ENCODE data around the gene HS3ST5.
"Not testable (repeated sequence)": the region's sequence is repeated elsewhere in the genome, so short reads cannot be mapped to it uniquely, and the experiment has no call there.

HS3ST5 gene

DNA sequence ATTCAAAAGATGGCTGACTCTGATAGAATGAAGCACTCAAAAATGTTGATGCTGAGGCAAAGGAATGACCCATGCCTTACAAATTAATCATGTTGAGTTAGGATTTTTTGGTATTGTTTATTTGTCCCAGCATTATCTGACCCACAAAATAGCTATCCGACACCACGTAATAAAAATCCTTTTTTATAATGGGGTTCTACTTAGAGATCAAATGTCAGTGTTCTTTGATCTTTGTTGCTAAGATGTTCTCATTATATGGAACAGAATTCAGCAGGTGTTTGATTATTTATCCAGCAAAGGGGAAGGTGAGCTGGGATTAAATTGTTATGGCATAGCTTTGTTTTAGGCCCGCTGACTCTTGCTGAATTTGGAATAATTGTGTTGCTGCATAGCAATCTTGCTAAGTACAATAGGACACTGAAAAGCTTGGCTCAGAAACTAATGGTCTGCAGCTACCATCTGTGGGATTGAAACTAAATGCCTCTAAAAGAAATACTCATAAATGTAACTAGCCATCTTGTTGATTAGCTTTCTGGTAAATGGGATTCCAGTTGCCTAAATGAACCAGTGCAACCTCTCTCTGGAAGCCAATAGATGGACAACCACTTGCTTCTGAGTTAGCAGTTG lies 191.6 kb downstream of the HS3ST5 start:
- no peak for DNase-seq (ENCODE audit: low spot score)

DNA sequence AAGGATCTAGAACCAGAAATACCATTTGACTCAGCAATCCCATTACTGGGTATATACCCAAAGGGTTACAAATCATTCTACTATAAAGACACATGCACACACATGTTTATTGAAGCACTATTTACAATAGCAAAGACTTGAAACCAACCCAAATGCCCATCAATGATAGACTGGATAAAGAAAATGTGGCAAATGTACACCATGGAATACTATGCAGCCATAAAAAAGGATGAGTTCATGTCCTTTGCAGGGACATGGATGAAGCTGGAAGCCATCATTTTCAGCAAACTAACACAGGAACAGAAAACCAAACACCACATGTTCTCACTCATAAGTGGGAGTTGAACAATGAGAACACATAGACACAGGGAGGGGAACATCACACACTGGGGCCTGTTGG lies 193.6 kb downstream of the HS3ST5 start:
- DNase-seq (ENCODE audit: low spot score) = not testable (repeated sequence)

DNA sequence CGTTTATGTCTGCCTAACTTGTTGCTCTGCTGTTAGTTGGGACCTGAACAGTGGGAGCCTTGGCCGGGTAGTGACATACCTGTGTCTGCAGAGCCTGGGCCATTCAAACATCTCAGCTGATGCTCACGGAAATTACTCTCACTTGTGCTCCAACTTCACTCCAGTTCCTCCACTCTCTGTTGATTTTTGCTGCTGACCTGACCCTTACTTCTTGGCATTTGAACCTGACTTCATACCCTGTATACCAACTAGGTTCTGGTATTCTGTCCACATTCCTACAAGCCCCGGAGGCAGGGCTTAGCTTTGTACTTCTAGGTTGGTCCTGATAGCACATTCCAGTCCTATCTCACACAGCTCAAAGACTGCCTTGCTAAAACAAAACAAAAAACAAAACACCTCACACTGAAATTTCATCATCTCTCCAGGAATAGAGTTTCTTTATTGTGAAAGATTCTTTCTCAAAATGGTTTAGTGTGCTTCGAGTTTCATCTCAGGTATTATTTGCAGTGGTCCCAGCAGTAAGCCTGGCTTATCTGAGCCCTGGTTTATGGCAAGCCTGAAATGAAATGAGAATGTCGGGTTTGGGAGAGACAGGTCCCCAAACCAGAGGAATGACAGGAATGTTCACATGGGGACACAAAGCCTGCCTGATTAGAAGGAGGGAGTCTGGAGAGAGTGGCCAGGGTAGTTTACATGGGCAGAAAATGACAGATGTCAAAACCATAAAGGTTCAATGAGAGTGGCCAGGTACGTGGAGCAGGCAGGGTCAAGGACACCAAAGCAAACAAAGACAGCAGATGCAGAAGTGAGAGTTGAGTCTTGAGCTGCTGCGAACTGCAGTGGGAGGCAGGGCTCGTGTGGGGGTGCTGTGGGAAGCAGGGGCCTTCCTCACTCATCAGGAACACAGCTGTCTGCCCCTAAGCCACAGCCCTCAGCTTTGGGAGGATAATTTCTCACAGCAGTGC lies 197.7 kb downstream of the HS3ST5 start:
- DNase-seq (ENCODE audit: low spot score) = no peak

DNA sequence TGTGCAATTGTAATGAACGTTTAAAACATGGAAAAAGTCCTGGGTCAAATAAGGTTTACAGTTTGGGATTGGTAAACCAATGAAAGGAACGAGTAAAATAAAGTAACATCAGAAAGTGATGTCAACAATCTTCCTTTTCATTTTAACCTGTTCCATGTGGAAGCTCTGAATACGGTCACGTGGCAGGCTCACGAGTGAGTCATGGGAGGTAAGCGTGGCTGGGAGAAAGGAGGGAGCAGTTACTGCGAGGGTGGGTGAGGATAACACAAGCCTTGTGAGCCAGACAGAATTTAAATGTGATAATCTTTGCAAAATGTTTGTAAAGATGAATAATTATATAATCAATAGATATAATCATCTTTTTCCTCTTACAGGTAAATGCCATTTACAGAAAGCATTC lies 200.6 kb downstream of the HS3ST5 start:
- DNase-seq (ENCODE audit: low spot score) = peak; percentile 34

DNA sequence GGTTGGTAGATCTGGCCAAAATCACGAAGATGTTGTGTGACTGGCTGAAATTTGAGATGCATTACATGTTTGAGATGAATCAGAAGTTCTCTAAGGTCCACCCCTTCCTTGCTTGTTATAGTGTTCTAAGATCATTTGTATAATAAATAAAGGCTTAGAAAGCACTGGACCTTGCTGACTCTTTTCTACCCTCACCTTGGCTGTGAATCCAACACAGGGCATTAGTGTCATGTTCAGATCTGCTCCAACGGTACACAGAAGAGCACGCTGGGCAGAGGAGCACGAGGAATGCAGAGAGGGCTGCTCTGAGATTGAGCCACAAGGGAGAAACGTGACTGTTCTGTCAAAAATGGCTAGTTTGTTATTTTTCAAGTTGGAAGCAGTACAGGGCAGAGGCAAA lies 202.4 kb downstream of the HS3ST5 start:
- DNase-seq (ENCODE audit: low spot score) = no peak

DNA sequence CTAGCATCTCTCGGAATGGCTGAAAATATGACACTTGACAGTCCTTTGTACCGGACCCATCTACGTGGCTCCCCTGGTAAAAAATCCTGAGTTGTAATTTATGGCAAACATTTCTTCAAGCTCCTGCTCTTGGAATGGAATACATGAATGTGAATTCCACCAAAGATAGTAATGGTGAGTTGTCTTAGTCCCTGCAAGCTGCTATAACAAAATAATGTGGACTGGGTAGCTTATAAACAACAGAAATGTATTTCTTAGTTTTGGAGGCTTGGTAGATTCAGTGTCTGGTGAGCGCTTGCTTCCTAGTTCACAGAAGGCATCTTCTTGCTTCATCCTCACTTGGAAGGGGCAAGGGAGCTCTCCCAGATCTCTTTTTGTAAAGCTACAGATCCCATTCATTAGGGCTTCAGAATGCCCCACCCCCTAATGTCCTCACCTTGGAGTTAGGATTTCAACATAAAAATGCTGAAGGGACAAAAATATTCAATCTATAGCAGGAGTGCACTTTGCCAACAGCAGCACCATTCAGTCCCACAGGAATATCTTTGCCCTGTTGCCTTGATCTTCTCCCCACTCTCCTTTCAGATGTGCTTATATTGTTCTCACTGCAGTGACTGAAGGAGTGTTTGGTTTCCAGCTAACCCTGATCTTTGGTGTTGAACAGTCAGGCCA lies 204.1 kb downstream of the HS3ST5 start:
- no peak for DNase-seq (ENCODE audit: low spot score)

DNA sequence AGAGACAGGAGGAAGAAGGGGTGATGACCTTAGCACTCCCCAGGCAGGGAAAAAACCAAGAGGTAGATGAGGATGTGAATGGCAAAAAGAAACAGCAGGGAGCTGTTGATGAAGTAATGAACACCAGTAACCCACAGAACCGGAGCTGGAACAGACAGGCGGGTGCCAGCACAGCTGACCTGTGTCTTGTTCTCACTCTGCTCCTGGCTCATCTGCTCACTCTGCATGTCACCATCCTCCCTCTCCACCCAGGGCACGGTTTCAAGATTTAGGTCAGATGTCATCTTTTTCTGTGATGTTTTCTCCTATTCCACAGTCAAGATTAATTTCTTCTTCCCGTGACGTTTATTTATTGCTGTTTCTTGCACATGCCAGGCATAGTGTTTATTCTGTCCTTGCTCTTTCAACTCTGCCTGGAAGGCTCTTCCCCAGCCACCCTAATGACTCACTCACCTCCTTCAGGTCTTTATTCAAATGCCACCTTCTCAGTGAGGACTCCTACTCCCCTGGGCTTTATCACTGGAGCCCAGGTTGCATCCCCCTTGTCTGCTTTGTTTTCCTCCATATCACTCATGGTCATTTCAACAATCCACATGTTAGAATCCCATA lies 207.4 kb downstream of the HS3ST5 start:
- DNase-seq (ENCODE audit: low spot score) = no peak

DNA sequence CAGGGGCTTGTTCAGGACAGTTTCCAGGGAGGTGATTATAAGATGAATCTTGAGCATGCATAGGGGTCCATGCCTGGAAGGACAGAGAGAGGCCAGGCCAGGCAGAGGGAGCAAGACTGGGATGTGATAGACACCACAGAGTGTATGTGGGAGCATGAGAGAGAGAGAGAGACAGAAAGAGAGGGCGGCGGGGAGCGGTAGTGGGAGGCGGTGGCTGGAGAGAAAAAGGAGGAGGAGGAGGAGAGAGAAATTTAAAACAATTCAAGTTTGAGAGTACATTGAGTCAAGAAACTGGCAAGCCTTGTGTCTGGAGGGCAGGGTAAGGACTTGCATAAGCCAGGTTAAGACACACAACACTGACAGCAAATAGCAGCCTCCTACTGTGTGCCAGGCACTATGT lies 209.0 kb downstream of the HS3ST5 start:
- DNase-seq (ENCODE audit: low spot score) = no peak

DNA sequence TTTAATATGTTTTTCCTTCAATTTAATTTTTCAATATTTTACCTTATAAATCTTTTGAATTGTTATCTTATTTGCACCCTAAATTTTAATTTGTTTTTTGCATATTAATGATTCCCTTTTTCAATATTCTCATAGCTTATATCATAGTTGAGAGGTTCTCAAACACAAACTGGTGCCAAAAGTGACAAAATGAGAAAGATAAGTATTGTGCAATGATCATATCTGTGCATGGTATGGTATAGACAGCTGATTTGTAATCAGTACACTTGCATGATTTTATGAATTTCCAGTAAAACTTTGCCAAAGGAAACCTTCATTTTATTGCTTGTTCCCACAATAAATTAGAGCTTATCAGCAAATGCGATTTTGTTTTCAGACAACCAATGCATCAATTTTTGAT lies 210.9 kb downstream of the HS3ST5 start:
- DNase-seq (ENCODE audit: low spot score) = no peak

DNA sequence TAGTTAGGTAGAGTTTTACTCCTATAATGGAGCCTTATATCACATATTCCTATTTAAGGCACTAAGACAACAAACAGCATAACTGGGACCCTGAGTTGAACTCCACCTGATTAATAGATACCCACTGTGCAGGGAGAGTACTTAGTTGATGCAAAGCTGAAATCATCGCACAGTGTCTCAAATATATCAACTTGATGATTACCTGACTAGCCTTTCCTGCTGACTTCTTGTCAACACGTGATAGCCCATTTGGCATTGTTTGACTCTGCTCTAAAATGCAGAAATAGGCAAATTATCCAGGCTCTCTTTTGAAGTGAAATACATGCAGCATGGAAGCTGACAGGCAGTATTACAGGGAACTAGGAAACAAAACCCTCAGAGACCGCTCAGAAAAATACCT lies 217.2 kb downstream of the HS3ST5 start:
- DNase-seq (ENCODE audit: low spot score) = no peak

DNA sequence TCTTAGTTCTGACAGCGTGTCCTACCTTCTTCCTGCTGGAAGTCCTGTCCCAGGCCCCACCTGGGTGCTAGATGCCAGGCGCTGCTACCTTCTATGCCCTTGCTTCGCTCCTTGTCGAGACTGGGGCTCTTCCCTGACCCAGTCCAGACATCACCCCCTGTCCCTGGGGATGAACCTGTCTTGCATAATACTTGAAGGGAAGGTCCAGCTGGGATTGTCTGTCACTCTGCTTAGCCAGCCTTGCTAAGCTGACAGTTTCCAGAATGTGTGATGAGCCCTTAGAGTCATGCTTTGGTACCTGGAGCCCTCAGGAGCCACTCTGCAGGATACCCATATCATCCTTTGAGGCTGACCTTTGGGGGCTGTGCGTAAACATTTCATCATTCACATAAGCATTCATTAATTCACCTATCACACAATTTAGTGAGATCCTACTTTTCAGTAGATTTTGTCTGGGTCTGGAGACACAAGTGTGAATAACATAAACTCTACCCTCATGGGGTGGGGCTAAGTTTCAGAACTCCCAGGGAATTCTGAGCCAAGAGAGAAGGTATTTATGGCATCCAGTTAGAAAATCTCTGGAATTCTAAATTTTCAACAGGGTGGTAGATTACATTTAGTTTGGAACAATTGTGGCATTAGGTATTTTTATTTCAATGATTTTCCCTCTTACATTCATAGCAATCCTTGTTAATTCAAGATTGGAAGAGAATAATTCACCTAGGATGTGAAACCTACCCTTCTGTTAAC lies 220.7 kb downstream of the HS3ST5 start:
- no peak for DNase-seq (ENCODE audit: low spot score)

DNA sequence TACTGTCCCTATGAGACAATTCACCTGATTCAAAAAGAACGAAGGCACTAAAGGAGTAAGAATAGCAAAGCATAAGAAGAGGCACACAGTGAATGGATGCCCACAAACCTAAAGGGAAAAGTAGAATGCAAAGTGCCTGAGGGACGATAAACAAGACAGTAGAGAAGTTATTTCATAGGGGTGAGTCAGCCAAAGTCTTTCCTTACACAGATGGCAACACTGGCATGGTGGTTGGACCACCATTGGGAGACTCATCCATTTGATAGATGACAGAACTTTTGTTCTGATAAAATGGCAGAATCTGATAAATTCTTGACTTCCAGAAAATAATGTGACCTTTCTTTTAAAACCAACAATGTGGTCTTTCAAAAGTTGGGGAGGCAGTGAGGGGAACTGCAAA lies 223.8 kb downstream of the HS3ST5 start:
- no peak for DNase-seq (ENCODE audit: low spot score)

DNA sequence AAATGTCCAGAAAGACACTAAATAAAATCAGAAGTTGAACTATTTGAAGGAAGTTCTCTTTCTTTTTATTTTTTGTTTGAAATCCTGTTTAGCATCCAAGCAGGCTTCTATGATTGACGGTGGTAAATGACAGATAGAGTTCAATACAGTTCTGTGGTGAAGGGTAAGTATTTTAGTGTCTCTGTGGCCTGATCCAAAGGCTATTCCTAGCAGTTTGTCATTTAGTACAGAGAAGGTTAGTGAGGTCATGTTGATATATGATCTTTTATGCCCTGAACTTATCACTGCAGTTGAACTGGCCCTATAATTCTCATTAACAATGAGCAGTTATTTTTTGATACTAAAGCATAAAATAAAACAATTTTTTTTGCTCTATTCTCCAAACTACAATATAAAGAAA lies 227.2 kb downstream of the HS3ST5 start:
- no peak for DNase-seq (ENCODE audit: low spot score)

DNA sequence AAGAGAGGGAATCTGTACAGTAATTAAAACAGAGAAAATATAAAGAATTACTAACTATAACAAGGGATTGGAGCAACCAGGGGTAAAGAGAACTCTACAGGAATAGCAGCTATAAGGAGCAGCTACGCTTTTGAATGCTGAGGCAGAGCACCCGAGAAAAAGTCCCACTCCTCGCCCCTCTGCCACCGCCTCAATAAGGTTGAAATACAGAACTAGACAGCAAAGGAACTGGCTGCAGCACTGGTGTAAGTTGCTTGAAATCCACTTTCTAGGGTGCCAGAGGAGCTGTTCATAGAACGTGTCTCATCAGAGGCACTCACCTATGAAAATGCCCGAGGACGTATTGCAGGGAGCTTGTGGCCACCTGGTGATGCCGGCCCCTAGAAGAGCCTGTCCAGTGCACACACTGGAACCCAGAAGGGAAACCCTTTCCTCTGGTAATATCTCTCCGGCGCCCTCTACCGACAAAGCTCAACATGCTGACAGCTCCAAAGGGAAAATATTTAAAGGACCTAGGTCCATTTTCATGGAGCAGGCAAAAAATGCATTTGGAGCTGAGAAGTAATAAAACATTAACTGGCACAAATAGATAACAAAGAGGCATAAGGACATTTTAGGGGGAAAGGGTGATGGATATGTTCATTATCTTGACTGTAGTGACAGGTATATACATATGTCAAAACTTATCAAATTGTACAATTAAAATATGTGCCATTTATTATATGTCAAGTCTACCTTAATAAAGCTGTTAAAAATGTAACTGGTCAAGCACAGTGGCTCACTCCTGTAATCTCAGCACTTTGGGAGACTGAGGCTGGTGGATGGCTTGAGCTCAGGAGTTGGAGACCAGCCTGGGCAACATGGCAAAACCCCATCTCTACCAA lies 234.5 kb downstream of the HS3ST5 start:
- peak; percentile 80 for DNase-seq (ENCODE audit: low spot score)

DNA sequence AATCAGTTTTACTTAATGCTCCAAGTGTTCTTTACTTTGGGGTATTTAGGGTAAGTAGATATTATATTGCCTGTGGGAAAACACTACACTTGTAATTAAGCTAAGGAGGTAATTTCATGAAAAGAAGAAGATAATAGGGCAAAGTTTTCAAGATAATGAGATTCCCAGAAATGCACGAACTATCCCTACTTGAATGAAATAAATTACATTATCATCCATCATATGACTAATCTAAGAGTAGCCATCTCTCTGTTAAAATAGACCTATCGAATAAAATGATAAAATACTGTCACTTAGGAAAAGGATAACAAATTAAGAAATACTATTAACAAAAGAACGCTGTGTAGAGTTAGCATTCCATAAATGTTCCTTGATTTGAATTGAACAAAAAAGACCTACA lies 236.8 kb downstream of the HS3ST5 start:
- no peak for DNase-seq (ENCODE audit: low spot score)

DNA sequence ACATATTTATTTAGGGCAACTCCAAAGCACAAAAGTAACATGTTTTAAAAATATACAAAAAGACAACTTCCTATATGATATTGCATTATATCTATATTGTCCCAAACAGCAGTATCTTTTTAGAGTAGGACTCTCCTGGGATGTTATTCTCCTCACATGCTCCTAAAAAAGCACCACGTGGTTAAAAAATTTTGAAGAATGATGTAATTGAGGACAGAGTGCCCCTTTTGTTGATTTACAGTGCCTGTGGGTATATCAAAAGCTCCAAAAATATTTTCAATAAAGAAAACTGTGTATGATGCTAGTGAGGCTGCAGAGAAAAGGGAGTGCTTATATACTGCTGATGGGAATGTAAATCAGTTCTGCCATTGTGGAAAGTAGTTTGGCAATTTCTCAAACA lies 241.6 kb downstream of the HS3ST5 start:
- no peak for DNase-seq (ENCODE audit: low spot score)

DNA sequence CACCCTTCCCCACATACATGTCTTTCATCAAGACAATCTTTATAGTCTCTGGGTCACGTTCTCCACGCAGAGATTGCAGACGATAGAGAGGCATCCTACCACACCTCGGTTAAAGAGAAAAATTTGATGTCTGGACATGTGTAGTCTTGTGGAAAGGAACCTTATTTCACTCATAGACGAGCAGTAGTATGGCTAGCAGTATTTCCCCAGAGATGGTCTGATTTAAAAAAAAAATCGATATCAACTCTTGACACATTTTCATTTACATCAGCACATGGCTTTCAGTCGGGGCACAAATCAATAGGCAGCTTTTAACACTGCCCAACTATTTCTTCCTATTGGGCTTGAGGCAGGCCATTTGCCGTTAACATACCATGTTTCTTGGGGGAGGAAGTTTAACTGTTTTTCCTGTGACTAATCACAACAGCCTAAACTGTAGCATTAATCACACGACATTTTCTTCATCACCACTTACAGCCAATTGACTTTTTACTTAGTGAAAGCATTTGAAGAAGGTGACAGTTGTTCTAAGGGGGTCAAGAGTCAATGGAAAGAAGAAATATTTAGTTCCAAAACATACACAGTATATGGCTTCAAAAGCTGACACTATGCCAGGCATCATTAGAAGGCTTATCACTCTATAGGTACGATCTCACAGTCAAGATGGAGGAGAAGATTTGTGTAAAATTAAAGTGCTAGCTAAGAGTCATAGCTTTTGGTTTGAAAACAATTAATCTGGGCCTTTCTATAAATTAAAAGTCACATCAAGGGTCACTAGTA lies 242.4 kb downstream of the HS3ST5 start:
- DNase-seq (ENCODE audit: low spot score) = no peak

DNA sequence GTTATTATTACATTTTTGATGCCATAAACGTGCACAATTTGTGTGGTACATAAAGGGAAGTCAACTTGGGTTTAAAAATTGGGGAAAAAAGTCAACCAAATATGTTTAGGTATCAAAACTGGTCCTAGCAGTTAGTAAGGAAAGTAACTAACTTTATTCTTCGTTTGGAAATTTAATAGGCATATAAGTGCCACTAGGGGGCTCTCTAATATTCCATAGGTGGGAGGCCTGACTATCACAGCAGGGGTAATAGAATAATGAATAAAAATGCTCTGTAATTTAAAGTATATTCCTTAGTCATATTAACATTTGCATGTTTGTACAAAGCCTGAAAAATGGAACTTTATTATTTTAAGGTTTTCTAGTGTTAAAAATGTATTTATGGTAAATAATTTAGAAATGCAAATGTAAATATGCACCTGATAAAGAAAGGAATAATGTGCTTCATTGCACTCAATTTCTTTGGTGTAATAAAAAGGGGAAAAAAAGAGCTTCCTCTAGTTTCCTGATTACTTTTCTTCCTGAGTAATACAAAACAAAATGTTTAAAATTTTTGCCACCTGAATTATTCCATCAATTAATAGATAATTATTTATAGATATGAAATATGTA lies 246.2 kb downstream of the HS3ST5 start:
- DNase-seq (ENCODE audit: low spot score) = no peak

DNA sequence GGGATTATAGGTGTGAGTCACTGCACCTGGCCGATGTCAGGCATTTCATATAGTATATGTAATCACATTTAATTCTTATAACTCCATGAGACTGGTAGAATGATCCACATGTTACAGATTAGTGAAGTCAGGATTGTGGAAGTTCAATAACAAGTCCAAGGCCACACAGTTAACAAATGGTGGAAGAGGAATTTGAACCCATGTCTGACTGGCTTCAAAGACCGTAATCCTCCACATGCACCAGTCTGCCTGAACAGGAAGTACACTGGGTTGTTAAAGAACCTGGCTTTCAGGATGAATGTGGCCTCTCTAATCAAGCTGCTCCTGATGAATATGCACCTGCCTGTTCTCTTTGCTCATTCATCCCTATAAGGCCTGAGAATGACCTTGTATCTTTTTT lies 249.9 kb downstream of the HS3ST5 start:
- DNase-seq (ENCODE audit: low spot score) = no peak

DNA sequence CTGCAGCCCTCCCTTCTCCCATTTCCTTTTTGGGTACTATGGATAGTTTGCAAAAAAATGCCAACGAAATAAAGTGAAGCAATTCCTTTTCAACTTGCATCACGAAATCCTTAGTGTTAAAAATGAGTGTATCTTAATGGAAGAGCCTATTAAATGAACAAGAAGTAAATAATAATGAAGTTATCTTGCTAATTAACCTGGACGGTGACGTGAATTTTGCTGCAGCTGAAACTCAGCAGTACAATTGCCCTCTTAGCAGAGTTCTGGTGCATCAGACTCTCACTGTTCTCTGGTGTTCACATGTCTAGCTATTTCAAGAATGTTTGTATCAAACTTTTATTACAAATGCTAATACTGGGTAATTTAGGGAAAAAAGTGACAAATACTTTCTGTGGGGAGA lies 252.2 kb downstream of the HS3ST5 start:
- peak; percentile 35 for DNase-seq (ENCODE audit: low spot score)
